Adrenal gland (tissue), 12 donors: ENCODE results near the gene SCFD1. TPM values are rescaled to one million over a fixed set of nuclear protein-coding genes. Genes with fewer than 3 reads are reported as not detected.

Experiments used
- DNase-seq, 7 donors: peaks; one replicate each; pipeline ENCODE4 v3.0.0-alpha.2; 2019 to 2020
- H3K27ac ChIP-seq, 5 donors: fragments of 200-600 bp; sonication (generic) in 4 of 5; 1 replicate in 3 of 5; 2 replicates in 2 of 5; pipeline versions ENCODE4 v1.5.1 to v1.8.0; 2016 to 2020; ENCODE audit warnings: mild to moderate bottlenecking in 1 of 5
- H3K27me3 ChIP-seq: fragments of 200-600 bp; 2 replicates; pipeline ENCODE4 v1.8.0; 2021
- H3K36me3 ChIP-seq, 2 donors: fragments of 200-600 bp; replicated peaks in 1 of 2; 1 replicate in 1 of 2; 2 replicates in 1 of 2; pipeline versions ENCODE4 v1.5.1 to v1.8.0; 2018 to 2022
- H3K4me1 ChIP-seq, 2 donors: fragments of 200-600 bp; replicated peaks in 1 of 2; 1 replicate in 1 of 2; 2 replicates in 1 of 2; pipeline versions ENCODE4 v1.5.1 to v1.8.0; 2018 to 2021
- H3K4me3 ChIP-seq, 4 donors: fragments of 200-600 bp; sonication (generic) in 3 of 4; one replicate each; pipeline ENCODE4 v1.5.1; 2016 to 2018
- H3K9me3 ChIP-seq, 3 donors: fragments of 200-600 bp; sonication (generic) in 1 of 3; replicated peaks in 1 of 3; 1 replicate in 2 of 3; 2 replicates in 1 of 3; pipeline versions ENCODE4 v1.5.1 to v1.8.0; 2016 to 2021
- CTCF ChIP-seq, 6 experiments: fragments of 450-650 bp in 4 of 6; fragments of 200-600 bp in 2 of 6; sonication (generic) in 1 of 6; IDR thresholded peaks; 1 replicate in 5 of 6; 2 replicates in 1 of 6; pipeline versions ENCODE4 v1.5.1 to v1.8.0; 2016 to 2021; ENCODE audit warnings: antibody characterized with exemption in 6 of 6, mild to moderate bottlenecking in 2 of 6, moderate library complexity in 1 of 6
- POLR2A ChIP-seq, 2 donors: fragments of 450-650 bp; IDR thresholded peaks; one replicate each; pipeline ENCODE4 v1.6.1; 2017; ENCODE audit warnings: antibody characterized with exemption in 2 of 2, mild to moderate bottlenecking in 2 of 2, moderate library complexity in 1 of 2
- WGBS, 4 donors: extraction: QIAGEN DNeasy Blood & Tissue Kit in 2 of 4; methylation state at CpG; one replicate each; pipeline versions ENCODE4 v1.1.5 to v1.1.7; 2013 to 2017; 5-methylcytosine and 5-hydroxymethylcytosine counted together
- intact Hi-C, 2 donors: fragments of 100-400 bp; cut with DNase I; formaldehyde crosslinking; loops; one replicate each; pipeline versions ENCODE4 v1.14.1 to v1.15.0; 2022 to 2023
- polyA plus RNA-seq, 3 donors: library from polyadenylated mRNA; stranded (reverse); fragments of 200-250 nt in 2 of 3; fragments of 350-450 nt in 1 of 3; fragmentation: Illumina TruSeq in 1 of 3; extraction: RNeasy Lipid Tissue Mini Kit (QIAGEN cat#74804) in 1 of 3; gene quantifications; one replicate each; pipeline ENCODE4 v1.2.3, GENCODE V29; 2013 to 2014
- total RNA-seq, 9 donors: library from RNA; depleted of rRNA in 4 of 9; stranded (reverse); fragments of >200 nt in 4 of 9; fragments of 120-200 nt in 1 of 9; fragmentation: NEBNext Ultra II Directional in 1 of 9; extraction: Animal tissue kit (Norgen Biotek cat#: 25700) in 1 of 9; gene quantifications; one replicate each; pipeline versions ENCODE4 v1.1.0 to v1.2.4, GENCODE V29; 2013 to 2023
- donor health status: healthy with polysubstance abuse.
- donor health status: Bipolar disorder and iron deficiency.
- donor health status: DM: yes; HTN: yes; CAD: no.
- donor health status: DM: no; HTN: no; CAD: no.
- donor health status: DM: no; HTN: no; CAD: no.
- donor health status: DM: yes; HTN: yes; CAD: no.

The SCFD1 gene
- total and polyA plus RNA-seq, 12 donors, result 22.9 to 147 (median 77.7) TPM

- TF ChIP-seq POLR2A (IDR thresholded peaks at IDR 0.05) (no peak), CTCF (IDR thresholded peaks at IDR 0.05) (no peak)
- 91 to 100% (median 97%) methylated on average over 2 of the region's 2 CpGs for WGBS, 4 donors
- H3K4me1 ChIP-seq, result no peaks in the 10 kb centered on the region
- no peaks in the 10 kb centered on the region for H3K9me3 ChIP-seq
- no peak for DNase-seq
- H3K4me3 ChIP-seq, result no peak overlapping the region
- H3K27me3 ChIP-seq, result no peaks in the 10 kb centered on the region
- H3K36me3 ChIP-seq, result peaks cover 0 to 7% of the 10 kb centered on the region in 2 donors
- intact Hi-C loops, result no loop called here
- no peak overlapping the region for H3K27ac ChIP-seq
These were observed 84.6 kb downstream of the SCFD1 start for GRCh38 chr14:30706704-30707103.

- intact Hi-C loops, result no loop called here
- no peaks in the 10 kb centered on the region for H3K9me3 ChIP-seq
- no peak for TF ChIP-seq CTCF (IDR thresholded peaks at IDR 0.05)
- TF ChIP-seq POLR2A (IDR thresholded peaks at IDR 0.05), result no peak
- 70 to 87% (median 80%) methylated on average over 2 of the region's 2 CpGs for WGBS, 4 donors
- no peak for DNase-seq
- no peaks in the 10 kb centered on the region for H3K27me3 ChIP-seq
- H3K27ac ChIP-seq, result no peak overlapping the region
- no peak overlapping the region for H3K4me3 ChIP-seq
- H3K36me3 ChIP-seq, result peaks cover 0 to 7% of the 10 kb centered on the region in 2 donors
- no peaks in the 10 kb centered on the region for H3K4me1 ChIP-seq
These were observed 86.0 kb downstream of the SCFD1 start for GRCh38 chr14:30708157-30708556.

- Histone ChIP-seq H3K36me3 (peaks cover 0 to 7% of the 10 kb centered on the region in 2 donors), H3K4me3 (no peak overlapping the region), H3K9me3 (no peaks in the 10 kb centered on the region), H3K4me1 (no peaks in the 10 kb centered on the region), H3K27me3 (no peaks in the 10 kb centered on the region), H3K27ac (no peak overlapping the region)
- no peak for DNase-seq
- no peak for TF ChIP-seq POLR2A (IDR thresholded peaks at IDR 0.05)
- TF ChIP-seq CTCF (IDR thresholded peaks at IDR 0.05), result no peak
- intact Hi-C loops, result no loop called here
- 93 to 98% (median 96%) methylated on average over 3 of the region's 3 CpGs for WGBS, 4 donors
These were observed 87.1 kb downstream of the SCFD1 start for GRCh38 chr14:30709201-30709600.

GRCh38 chr14:30710876-30711275 is 88.8 kb downstream of the SCFD1 start:
- Histone ChIP-seq H3K27ac (no peak overlapping the region), H3K36me3 (peaks cover 0 to 7% of the 10 kb centered on the region in 2 donors), H3K27me3 (no peaks in the 10 kb centered on the region), H3K9me3 (no peaks in the 10 kb centered on the region), H3K4me3 (no peak overlapping the region), H3K4me1 (no peaks in the 10 kb centered on the region)
- no peak for DNase-seq
- intact Hi-C loops, result no loop called here
- TF ChIP-seq CTCF (IDR thresholded peaks at IDR 0.05) (no peak), POLR2A (IDR thresholded peaks at IDR 0.05) (no peak)
